H9 (cell line): Measurements from ENCODE around the gene CDK14. TPM values are rescaled to one million over a fixed set of nuclear protein-coding genes. Genes with fewer than 3 reads are reported as not detected.
"Not testable (repeated sequence)": the region's sequence is repeated elsewhere in the genome, so short reads cannot be mapped to it uniquely, and the experiment has no call there.

Experiments used
- DNase-seq: peaks from one replicate; pipeline ENCODE4 v3.0.0-alpha.2; 2017
- H2AFZ ChIP-seq: one replicate; pipeline ENCODE4 v1.6.1; 2013; ENCODE audit warnings: mild to moderate bottlenecking, low read length, control low read depth, moderate library complexity
- H2AK5ac ChIP-seq: 2 replicates; pipeline ENCODE4 v1.6.1; 2013; ENCODE audit warnings: low read length, control low read depth, mixed read lengths; ENCODE audit not compliant: insufficient read length
- H2BK120ac ChIP-seq: one replicate; pipeline ENCODE4 v1.6.1; 2013; ENCODE audit warnings: low read depth, mild to moderate bottlenecking, low read length, control low read depth, inconsistent platforms; ENCODE audit not compliant: poor library complexity, severe bottlenecking
- H2BK12ac ChIP-seq: 2 replicates; pipeline ENCODE4 v1.6.1; 2013; ENCODE audit warnings: low read length, control low read depth, mixed read lengths, low read depth; ENCODE audit not compliant: insufficient read length
- H2BK15ac ChIP-seq: 2 replicates; pipeline ENCODE4 v1.6.1; 2013; ENCODE audit warnings: low read depth, low read length, control low read depth
- H2BK20ac ChIP-seq: one replicate; pipeline ENCODE4 v1.6.1; 2013; ENCODE audit warnings: low read depth, mild to moderate bottlenecking, low read length, control low read depth, inconsistent platforms; ENCODE audit not compliant: poor library complexity, severe bottlenecking
- H2BK5ac ChIP-seq: 2 replicates; pipeline ENCODE4 v1.6.1; 2013; ENCODE audit warnings: low read length, control low read depth, mixed read lengths; ENCODE audit not compliant: insufficient read length
- H3K14ac ChIP-seq: 2 replicates; pipeline ENCODE4 v1.6.1; 2013; ENCODE audit warnings: low read length, control low read depth; ENCODE audit not compliant: insufficient read depth
- H3K18ac ChIP-seq: 2 replicates; pipeline ENCODE4 v1.6.1; 2013; ENCODE audit warnings: low read depth, mild to moderate bottlenecking, mixed read lengths, low read length, control low read depth; ENCODE audit not compliant: insufficient read length
- H3K23ac ChIP-seq: 2 replicates; pipeline ENCODE4 v1.6.1; 2013; ENCODE audit warnings: low read length, control low read depth, mixed read lengths, low read depth; ENCODE audit not compliant: insufficient read length
- H3K23me2 ChIP-seq: 2 replicates; pipeline ENCODE4 v1.6.1; 2013; ENCODE audit warnings: low read depth, mild to moderate bottlenecking, mixed read lengths, low read length, control low read depth; ENCODE audit not compliant: insufficient read length, poor library complexity, severe bottlenecking
- H3K27ac ChIP-seq: 2 replicates; pipeline ENCODE4 v1.5.1; 2013; ENCODE audit warnings: low read length, control low read depth, mixed read lengths, low read depth; ENCODE audit not compliant: insufficient read length
- H3K27me3 ChIP-seq: 2 replicates; pipeline ENCODE4 v1.6.1; 2013; ENCODE audit warnings: low read length, control low read depth, inconsistent platforms; ENCODE audit not compliant: insufficient read depth
- H3K4ac ChIP-seq: 2 replicates; pipeline ENCODE4 v1.6.1; 2013; ENCODE audit warnings: low read depth, mild to moderate bottlenecking, control low read depth, inconsistent platforms, low read length, moderate library complexity
- H3K4me1 ChIP-seq: 2 replicates; pipeline ENCODE4 v1.6.1; 2013; ENCODE audit warnings: low read length, control low read depth, inconsistent platforms; ENCODE audit not compliant: insufficient read depth
- H3K4me2 ChIP-seq: 2 replicates; pipeline ENCODE4 v1.6.1; 2013; ENCODE audit warnings: low read length, control low read depth, mixed read lengths; ENCODE audit not compliant: insufficient read length, insufficient read depth
- H3K56ac ChIP-seq: 2 replicates; pipeline ENCODE4 v1.6.1; 2013; ENCODE audit warnings: low read depth, mild to moderate bottlenecking, mixed read lengths, low read length, control low read depth; ENCODE audit not compliant: insufficient read length
- H3K79me1 ChIP-seq: 2 replicates; pipeline ENCODE4 v1.6.1; 2013; ENCODE audit warnings: low read depth, mild to moderate bottlenecking, moderate library complexity, low read length, control low read depth, inconsistent platforms; ENCODE audit not compliant: insufficient read depth, poor library complexity, severe bottlenecking
- H3K79me2 ChIP-seq: 2 replicates; pipeline ENCODE4 v1.6.1; 2013; ENCODE audit warnings: low read length, control low read depth, inconsistent platforms; ENCODE audit not compliant: insufficient read depth
- H3K9ac ChIP-seq: 2 replicates; pipeline ENCODE4 v1.6.1; 2013; ENCODE audit warnings: low read length, control low read depth, mixed read lengths; ENCODE audit not compliant: insufficient read length; ENCODE audit errors: extremely low read depth
- H3K9me3 ChIP-seq: one replicate; pipeline ENCODE4 v1.6.1; 2013; ENCODE audit warnings: low read depth, low read length, inconsistent platforms; ENCODE audit not compliant: control insufficient read depth
- H3T11ph ChIP-seq: one replicate; pipeline ENCODE4 v1.6.1; 2013; ENCODE audit warnings: mild to moderate bottlenecking, low read length, control low read depth, inconsistent platforms
- H4K20me1 ChIP-seq: one replicate; pipeline ENCODE4 v1.6.1; 2013; ENCODE audit not compliant: control insufficient read depth, insufficient read length, insufficient read depth
- H4K5ac ChIP-seq: 2 replicates; pipeline ENCODE4 v1.6.1; 2013; ENCODE audit warnings: low read depth, mild to moderate bottlenecking, mixed read lengths, low read length, control low read depth; ENCODE audit not compliant: insufficient read length
- H4K8ac ChIP-seq: replicated peaks from 2 replicates; pipeline ENCODE4 v1.6.1; 2013; ENCODE audit warnings: low read length, control low read depth, mixed read lengths, low read depth; ENCODE audit not compliant: insufficient read length
- H4K91ac ChIP-seq: 2 replicates; pipeline ENCODE4 v1.6.1; 2013; ENCODE audit warnings: low read depth, mild to moderate bottlenecking, moderate library complexity, mixed read lengths, low read length, control low read depth; ENCODE audit not compliant: insufficient read length
- H3K27ac Mint-ChIP-seq, 3 experiments: 2 replicates in 2 of 3; 3 replicates in 1 of 3; pipeline ENCODE4 v1.8.0; 2020 to 2021; ENCODE audit warnings: mixed read lengths in 3 of 3, mild to moderate bottlenecking in 1 of 3, moderate library complexity in 1 of 3
- H3K27me3 Mint-ChIP-seq: 2 replicates; pipeline ENCODE4 v1.8.0; 2021; ENCODE audit warnings: low read depth, mild to moderate bottlenecking, moderate library complexity, mixed read lengths
- H3K36me3 Mint-ChIP-seq, 3 experiments: 2 replicates in 2 of 3; 3 replicates in 1 of 3; pipeline ENCODE4 v1.8.0; 2020 to 2021; ENCODE audit warnings: low read depth in 3 of 3, mixed read lengths in 3 of 3; ENCODE audit not compliant: insufficient read depth in 1 of 3
- H3K4me1 Mint-ChIP-seq, 2 experiments: 2 replicates each; pipeline ENCODE4 v1.8.0; 2020; ENCODE audit warnings: mixed read lengths in 2 of 2
- H3K4me3 Mint-ChIP-seq, 2 experiments: 2 replicates in 1 of 2; 3 replicates in 1 of 2; pipeline ENCODE4 v1.8.0; 2020 to 2021; ENCODE audit warnings: mild to moderate bottlenecking in 2 of 2, mixed read lengths in 2 of 2, moderate library complexity in 1 of 2
- H3K9me3 Mint-ChIP-seq, 2 experiments: 2 replicates in 1 of 2; 3 replicates in 1 of 2; pipeline ENCODE4 v1.8.0; 2020; ENCODE audit warnings: mild to moderate bottlenecking in 2 of 2, mixed read lengths in 2 of 2, moderate library complexity in 1 of 2
- CTCF ChIP-seq: fragments of 200-600 bp; sonication (generic); conservative IDR thresholded peaks from 3 replicates; pipeline ENCODE4 v1.8.0; 2021; ENCODE audit warnings: antibody characterized with exemption, mild to moderate bottlenecking
- WGBS: extraction: QIAGEN DNeasy Blood & Tissue Kit; methylation state at CpG from one replicate; pipeline ENCODE4 v1.1.7; 2013; ENCODE audit warnings: missing lambda C conversion rate, low lambda C conversion rate, mixed read lengths; ENCODE audit not compliant: insufficient read length; ENCODE audit errors: extremely low coverage; 5-methylcytosine and 5-hydroxymethylcytosine counted together
- total RNA-seq: library from RNA; stranded (reverse); gene quantifications from 2 replicates; pipeline ENCODE4 v1.2.1, GENCODE V29; 2021

The CDK14 gene
- total RNA-seq, 1 experiment from 2014 or later, result 23.9 TPM

DNA sequence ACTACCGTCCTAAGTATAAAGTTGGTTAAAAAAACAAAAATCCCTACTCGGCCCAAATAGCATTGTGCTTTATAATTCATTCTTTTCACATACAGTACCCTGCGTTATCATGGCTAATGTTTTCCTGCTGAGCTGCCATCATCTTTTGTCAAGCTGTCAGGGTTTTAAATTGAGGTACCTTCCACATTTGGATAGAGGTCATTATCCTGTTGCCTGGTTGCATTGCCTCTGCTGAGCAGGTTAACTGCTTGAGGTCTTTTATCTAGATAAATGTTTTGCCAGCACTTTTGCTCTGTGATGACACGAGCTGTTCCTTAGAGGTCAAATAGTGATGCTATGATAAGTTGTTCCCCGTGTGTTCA, 573.7 kb downstream of the CDK14 start:
- Histone ChIP-seq H3K4me1 (0 out of 2 replicates have a peak, but pooled peaks cover 2% of the 10 kb centered on the region), H4K8ac (no peak overlapping the region), H3K79me1 (no peaks in the 10 kb centered on the region), H3K4ac (no peak overlapping the region), H2BK15ac (no peak overlapping the region), H2BK12ac (no peak overlapping the region), H3K9ac (no peak overlapping the region), H2BK5ac (no peak overlapping the region), H2BK20ac (no peak overlapping the region), H3K14ac (no peak overlapping the region), H3T11ph (no peak overlapping the region), H3K18ac (no peak overlapping the region), H2AFZ (no peak overlapping the region), H2AK5ac (no peak overlapping the region), H4K5ac (no peak overlapping the region), H4K20me1 (no peaks in the 10 kb centered on the region), H3K23ac (no peak overlapping the region), H3K23me2 (no peaks in the 10 kb centered on the region), H3K79me2 (no peaks in the 10 kb centered on the region), H4K91ac (no peak overlapping the region), H3K4me2 (no peak overlapping the region), H3K27me3 (peaks cover 1% of the 10 kb centered on the region; the same call in 1 of the 2 replicates), H3K9me3 (no peaks in the 10 kb centered on the region), H2BK120ac (no peak overlapping the region), H3K27ac (no peak overlapping the region), H3K56ac (no peak overlapping the region)
- Mint-ChIP-seq H3K27ac (no peak overlapping the region), H3K4me1 (peaks cover 12 to 14% of the 10 kb centered on the region in 2 experiments), H3K36me3 (peaks cover 3 to 20% (median 12%) of the 10 kb centered on the region in 3 experiments), H3K4me3 (no peak overlapping the region), H3K27me3 (no peaks in the 10 kb centered on the region; the same call in none of the 2 replicates), H3K9me3 (peaks cover 15 to 17% of the 10 kb centered on the region in 2 experiments)
- no peak for TF ChIP-seq CTCF
- no peak for DNase-seq
- no CpG with 5 or more reads among the region's 5 CpGs for WGBS

DNA sequence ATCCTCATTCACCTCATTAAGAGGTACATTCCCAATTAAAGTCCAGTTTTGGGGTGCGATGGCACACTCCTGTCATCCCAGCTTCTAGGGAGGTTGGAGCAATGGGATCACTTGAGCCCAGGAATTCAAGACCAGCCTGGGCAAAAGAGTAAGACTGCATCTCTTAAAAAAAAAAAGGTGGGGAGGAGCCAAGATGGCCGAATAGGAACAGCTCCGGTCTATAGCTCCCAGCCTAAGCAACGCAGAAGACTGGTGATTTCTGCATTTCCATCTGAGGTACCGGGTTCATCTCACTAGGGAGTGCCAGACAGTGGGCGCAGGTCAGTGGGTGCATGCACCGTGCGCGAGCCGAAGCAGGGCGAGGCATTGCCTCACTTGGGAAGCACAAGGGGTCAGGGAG, 577.1 kb downstream of the CDK14 start:
- H3K9me3 Mint-ChIP-seq, result peaks cover 15 to 17% of the 10 kb centered on the region in 2 experiments
- H3K4me2 ChIP-seq, H4K20me1 ChIP-seq, H3T11ph ChIP-seq, H3K4me1 ChIP-seq, H3K79me2 ChIP-seq, H3K56ac ChIP-seq, H3K27ac ChIP-seq, H3K4ac ChIP-seq, H4K91ac ChIP-seq, H2BK120ac ChIP-seq, H2AK5ac ChIP-seq, H2BK12ac ChIP-seq, H3K79me1 ChIP-seq, H3K23ac ChIP-seq, H3K18ac ChIP-seq, H3K4me3 Mint-ChIP-seq, H2AFZ ChIP-seq, H3K14ac ChIP-seq, H3K27ac Mint-ChIP-seq, H2BK5ac ChIP-seq, H2BK15ac ChIP-seq, H4K5ac ChIP-seq, H3K23me2 ChIP-seq, H3K9me3 ChIP-seq, H2BK20ac ChIP-seq, H3K27me3 Mint-ChIP-seq, H3K9ac ChIP-seq, H3K27me3 ChIP-seq, DNase-seq, H4K8ac ChIP-seq: not testable (repeated sequence)
- H3K36me3 Mint-ChIP-seq, result peaks cover 3 to 20% (median 12%) of the 10 kb centered on the region in 3 experiments
- no CpG with 5 or more reads among the region's 11 CpGs for WGBS
- peaks cover 12 to 14% of the 10 kb centered on the region in 2 experiments for H3K4me1 Mint-ChIP-seq
